CD4-positive, alpha-beta T cell treated with Interleukin-4 for 4 hours (primary cell): ENCODE measurements around the gene PLAGL1.
A peak's percentile ranks its signal among the peaks of the same experiment; 100 is the strongest.

Experiments
- DNase-seq: peaks from one replicate; pipeline ENCODE4 v3.0.0-alpha.2; 2020

PLAGL1 gene

GRCh38 chr6:143963158-143963919 is 44.7 kb downstream of the PLAGL1 start:
- DNase-seq = no peak

GRCh38 chr6:143961886-143962878 is 45.9 kb downstream of the PLAGL1 start:
- no peak for DNase-seq

- DNase-seq = no peak
These were observed 47.0 kb downstream of the PLAGL1 start for GRCh38 chr6:143961066-143961465.

GRCh38 chr6:143959927-143960326 is 48.1 kb downstream of the PLAGL1 start:
- no peak for DNase-seq

GRCh38 chr6:143958839-143959399 is 49.1 kb downstream of the PLAGL1 start:
- no peak for DNase-seq

- no peak for DNase-seq
These were observed 50.3 kb downstream of the PLAGL1 start for GRCh38 chr6:143957679-143958274.

- no peak for DNase-seq
These were observed 52.1 kb downstream of the PLAGL1 start for GRCh38 chr6:143955971-143956370.

- DNase-seq = no peak
These were observed 54.1 kb downstream of the PLAGL1 start for GRCh38 chr6:143953922-143954321.

- DNase-seq = no peak
These were observed 54.9 kb downstream of the PLAGL1 start for GRCh38 chr6:143952947-143953701.

- DNase-seq = no peak
These were observed 55.8 kb downstream of the PLAGL1 start for GRCh38 chr6:143952060-143952778.

GRCh38 chr6:143950875-143951274 is 57.2 kb downstream of the PLAGL1 start:
- DNase-seq = no peak

GRCh38 chr6:143949962-143950361 is 58.1 kb downstream of the PLAGL1 start:
- DNase-seq = no peak

GRCh38 chr6:143949535-143949934 is 58.5 kb downstream of the PLAGL1 start:
- DNase-seq = no peak

GRCh38 chr6:143948208-143948607 is 59.9 kb downstream of the PLAGL1 start:
- no peak for DNase-seq

- peak; percentile 44 for DNase-seq
These were observed 66.0 kb downstream of the PLAGL1 start for GRCh38 chr6:143941852-143942627.

- peak; percentile 63 for DNase-seq
These were observed 68.0 kb downstream of the PLAGL1 start for GRCh38 chr6:143940011-143940597.

- DNase-seq = no peak
These were observed 68.7 kb downstream of the PLAGL1 start for GRCh38 chr6:143939364-143939763.

- no peak for DNase-seq
These were observed 70.4 kb downstream of the PLAGL1 start for GRCh38 chr6:143937668-143937970.

GRCh38 chr6:143936778-143937667 is 71.0 kb downstream of the PLAGL1 start:
- DNase-seq = no peak
